MM.1S (cell line): ENCODE measurements around the gene MTG1.

Experiments used
- EZH2 ChIP-seq: fragments of 300-600 bp; sonication (generic); optimal IDR thresholded peaks from 2 replicates; pipeline ENCODE3; 2017; ENCODE audit warnings: low read depth, mild to moderate bottlenecking, antibody characterized with exemption, low read length, mixed read lengths
- EZH2phosphoT487 ChIP-seq: fragments of 300-600 bp; sonication (generic); IDR thresholded peaks from 2 replicates; pipeline ENCODE4 v1.6.1; 2018; ENCODE audit warnings: antibody characterized with exemption, low read length
- TF ChIP-seq, protein P1 (sequence below): fragments of 300-600 bp; sonication (generic); IDR thresholded peaks from 2 replicates; pipeline ENCODE4 v1.5.1; 2016; ENCODE audit warnings: antibody characterized with exemption, low read length, mixed read lengths

DNA sequence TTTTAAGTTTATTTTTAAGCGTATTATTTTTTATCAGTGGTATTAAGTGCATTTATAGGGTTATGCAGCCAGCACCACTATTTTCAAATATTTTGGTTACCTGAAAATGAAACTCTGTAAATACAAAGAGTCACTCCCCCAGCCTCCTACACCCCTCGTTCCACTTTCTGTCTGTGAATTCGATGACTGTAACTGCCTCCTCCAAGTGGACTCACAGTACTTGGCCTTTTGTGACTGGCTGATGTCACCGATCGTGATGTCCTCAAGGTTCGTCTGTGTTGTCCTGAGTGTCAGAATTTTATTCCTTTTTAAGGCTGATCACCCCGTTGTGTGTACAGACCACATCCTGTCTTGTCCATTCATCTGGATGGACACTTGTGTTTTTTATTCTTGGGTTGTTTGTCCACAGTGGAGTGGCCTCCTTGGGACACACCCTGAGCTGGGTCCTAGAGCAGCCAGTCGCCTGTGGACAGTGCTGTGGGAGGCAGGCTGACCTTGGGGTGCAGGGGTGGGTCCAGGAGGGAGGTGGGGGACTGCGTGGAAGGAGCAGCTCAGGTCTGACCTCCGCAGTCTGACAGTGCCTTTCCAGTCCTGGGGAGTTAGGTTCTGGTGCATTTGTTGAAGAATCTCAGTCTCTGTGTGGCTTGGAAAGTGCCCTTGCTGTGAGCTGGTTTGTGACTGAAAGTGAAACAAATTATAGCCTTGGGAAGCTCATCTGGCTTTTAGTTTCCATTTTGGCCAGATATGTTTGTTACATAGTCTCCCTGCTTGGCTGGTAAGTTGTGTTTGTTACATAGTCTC, 6.9 kb downstream of the MTG1 start:
- TF ChIP-seq, protein P1, sequence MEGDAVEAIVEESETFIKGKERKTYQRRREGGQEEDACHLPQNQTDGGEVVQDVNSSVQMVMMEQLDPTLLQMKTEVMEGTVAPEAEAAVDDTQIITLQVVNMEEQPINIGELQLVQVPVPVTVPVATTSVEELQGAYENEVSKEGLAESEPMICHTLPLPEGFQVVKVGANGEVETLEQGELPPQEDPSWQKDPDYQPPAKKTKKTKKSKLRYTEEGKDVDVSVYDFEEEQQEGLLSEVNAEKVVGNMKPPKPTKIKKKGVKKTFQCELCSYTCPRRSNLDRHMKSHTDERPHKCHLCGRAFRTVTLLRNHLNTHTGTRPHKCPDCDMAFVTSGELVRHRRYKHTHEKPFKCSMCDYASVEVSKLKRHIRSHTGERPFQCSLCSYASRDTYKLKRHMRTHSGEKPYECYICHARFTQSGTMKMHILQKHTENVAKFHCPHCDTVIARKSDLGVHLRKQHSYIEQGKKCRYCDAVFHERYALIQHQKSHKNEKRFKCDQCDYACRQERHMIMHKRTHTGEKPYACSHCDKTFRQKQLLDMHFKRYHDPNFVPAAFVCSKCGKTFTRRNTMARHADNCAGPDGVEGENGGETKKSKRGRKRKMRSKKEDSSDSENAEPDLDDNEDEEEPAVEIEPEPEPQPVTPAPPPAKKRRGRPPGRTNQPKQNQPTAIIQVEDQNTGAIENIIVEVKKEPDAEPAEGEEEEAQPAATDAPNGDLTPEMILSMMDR = no peak
- no peak for TF ChIP-seq EZH2
- no peak for TF ChIP-seq EZH2phosphoT487
